ENCODE measurements around the gene SLC22A15.

SLC22A15 gene

DNA sequence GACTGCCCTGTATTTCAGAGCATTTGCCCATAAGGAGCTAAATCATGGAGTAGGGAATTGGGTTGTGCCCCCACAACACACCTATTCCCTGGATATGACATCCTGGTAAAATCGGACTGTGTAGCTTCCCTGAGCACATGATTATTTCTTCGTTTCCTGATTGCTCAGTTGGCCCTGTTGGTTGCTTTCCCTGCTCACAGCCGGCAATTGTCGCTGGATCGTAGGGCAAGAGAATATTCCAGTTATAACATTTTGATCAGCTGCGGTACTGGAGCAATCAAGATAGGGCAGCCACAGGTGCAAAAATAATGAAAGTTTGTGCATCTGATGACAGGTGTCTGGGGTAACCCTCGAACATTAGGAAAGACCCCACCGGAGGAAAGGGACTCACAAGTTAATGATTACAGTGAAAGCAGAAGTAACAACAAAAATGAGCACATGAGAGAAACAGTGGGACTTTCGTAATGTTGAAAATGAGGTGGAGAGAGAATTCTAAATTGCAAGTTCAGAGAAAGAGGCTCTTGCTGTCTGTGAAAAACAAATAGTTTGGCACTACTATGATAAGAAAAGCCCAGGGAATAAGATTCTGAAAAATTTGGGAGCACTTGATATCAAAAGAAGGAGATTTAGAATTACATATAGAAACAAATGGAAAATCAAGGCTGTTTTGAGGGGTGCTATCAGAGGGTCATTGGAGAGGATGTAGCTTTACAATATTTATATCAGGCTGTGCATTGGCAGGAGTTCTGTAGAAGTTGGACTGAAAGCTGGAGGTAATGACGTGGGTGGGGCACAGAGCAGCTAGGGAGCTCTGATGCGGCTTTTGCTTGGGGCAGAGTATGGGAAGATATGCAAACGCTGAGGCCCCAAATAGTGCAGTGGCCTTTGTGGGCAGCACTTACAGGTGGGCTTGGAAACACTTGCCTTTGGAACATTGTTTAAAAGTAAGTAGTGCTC is 134.5 kb downstream of the SLC22A15 start, which contains the start of gene MAB21L3:
MAB21L3 (plus strand) TSS at position 833 of the 957 bp plus-strand sequence. CDS start 1,217 bp downstream, outside the sequence.
- no peak for DNase-seq

DNA sequence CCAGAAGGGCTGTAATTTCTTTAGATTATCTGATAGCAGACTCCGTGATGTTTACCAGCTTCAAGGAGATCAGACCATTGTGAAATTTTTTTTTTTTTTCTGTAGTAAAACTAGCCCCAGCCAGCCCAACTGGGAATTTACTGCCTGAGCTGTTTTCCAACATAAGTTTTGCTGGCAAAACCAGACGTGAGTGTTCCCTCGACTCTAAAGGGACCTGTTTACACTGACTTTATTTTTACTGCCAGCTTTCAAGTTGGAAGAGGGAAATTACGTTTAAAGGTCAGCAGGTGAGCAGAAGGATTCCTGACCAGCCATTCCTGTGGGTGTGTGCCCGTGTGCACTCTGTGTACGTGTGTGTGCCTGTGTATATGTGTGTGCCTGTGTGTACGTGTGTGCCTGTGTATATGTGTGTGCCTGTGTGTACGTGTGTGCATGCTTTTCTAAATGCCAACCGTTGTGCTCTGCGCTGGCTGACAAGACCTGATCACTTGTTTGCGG is 135.3 kb downstream of the SLC22A15 start:
- DNase-seq: no peak

DNA sequence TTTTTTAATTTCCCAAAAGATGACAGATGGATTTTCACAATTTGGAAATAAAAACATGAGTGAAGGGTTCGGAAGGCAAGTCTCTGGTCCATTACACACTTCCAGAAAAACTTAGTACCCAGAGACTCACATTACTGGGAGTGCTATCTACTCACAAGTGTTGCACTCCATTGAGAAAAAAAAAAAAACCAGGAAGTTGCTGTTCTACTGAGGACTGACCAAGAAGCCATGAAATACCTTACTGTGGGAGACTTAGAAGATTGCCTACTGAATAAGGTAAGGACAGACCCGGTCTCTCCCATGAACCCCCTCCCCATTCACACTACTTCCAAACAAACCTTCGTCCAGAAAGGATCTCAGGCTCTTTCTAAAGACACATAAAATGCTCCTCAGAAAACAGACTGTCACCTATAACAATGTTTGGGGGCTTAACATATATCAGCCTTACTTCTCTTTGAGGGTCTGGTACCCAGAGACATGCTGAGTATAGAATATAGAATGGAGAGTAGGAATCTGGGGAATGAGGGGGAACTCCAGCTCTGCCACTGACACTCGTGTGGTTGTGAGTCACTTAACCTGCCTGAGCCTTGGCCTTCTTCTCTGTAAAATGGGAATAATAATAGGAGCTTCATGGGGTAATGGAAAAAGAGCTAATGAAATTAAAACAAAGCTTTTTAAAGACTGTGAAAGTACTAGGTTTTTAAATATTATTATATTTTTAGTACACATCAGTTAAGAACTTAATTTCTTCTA is 136.3 kb downstream of the SLC22A15 start:
- DNase-seq: no peak

- no peak for DNase-seq
These were observed 137.3 kb downstream of the SLC22A15 start for GRCh38 chr1:116113615-116114014.

- no peak for DNase-seq
These were observed 139.4 kb downstream of the SLC22A15 start for GRCh38 chr1:116115476-116116439.

GRCh38 chr1:116118471-116118870 is 142.2 kb downstream of the SLC22A15 start:
- no peak for DNase-seq
